WERI-Rb-1 (cell line): Measurements from ENCODE around the gene SDSL.

ENCODE experiments used
- DNase-seq: peaks from one replicate; pipeline ENCODE4 v3.0.0-alpha.2; 2020
- H3K27ac ChIP-seq: fragments of 250-450 bp; sonication (Bioruptor Pico); 2 replicates; pipeline ENCODE4 v1.5.1; 2020; ENCODE audit warnings: mild to moderate bottlenecking, moderate library complexity
- H3K27me3 ChIP-seq: fragments of 250-450 bp; sonication (Bioruptor Pico); 2 replicates; pipeline ENCODE4 v1.5.1; 2021; ENCODE audit warnings: mild to moderate bottlenecking, low read depth, moderate library complexity; ENCODE audit not compliant: insufficient read depth, severe bottlenecking
- H3K36me3 ChIP-seq: fragments of 250-450 bp; sonication (Bioruptor Pico); 2 replicates; pipeline ENCODE4 v1.5.1; 2020; ENCODE audit warnings: mild to moderate bottlenecking, moderate library complexity
- H3K4me3 ChIP-seq: 2 replicates; pipeline ENCODE4 v1.5.1; 2011; ENCODE audit warnings: low read depth, mild to moderate bottlenecking, control low read depth, low read length
- H3K9me3 ChIP-seq: fragments of 250-450 bp; sonication (Bioruptor Pico); 2 replicates; pipeline ENCODE4 v1.5.1; 2021; ENCODE audit warnings: mild to moderate bottlenecking, moderate library complexity; ENCODE audit not compliant: severe bottlenecking
- CTCF ChIP-seq: IDR thresholded peaks from 2 replicates; pipeline ENCODE4 v1.5.1; 2011; ENCODE audit warnings: low read depth, mild to moderate bottlenecking, control low read depth, inconsistent platforms, low read length

The SDSL gene

DNA sequence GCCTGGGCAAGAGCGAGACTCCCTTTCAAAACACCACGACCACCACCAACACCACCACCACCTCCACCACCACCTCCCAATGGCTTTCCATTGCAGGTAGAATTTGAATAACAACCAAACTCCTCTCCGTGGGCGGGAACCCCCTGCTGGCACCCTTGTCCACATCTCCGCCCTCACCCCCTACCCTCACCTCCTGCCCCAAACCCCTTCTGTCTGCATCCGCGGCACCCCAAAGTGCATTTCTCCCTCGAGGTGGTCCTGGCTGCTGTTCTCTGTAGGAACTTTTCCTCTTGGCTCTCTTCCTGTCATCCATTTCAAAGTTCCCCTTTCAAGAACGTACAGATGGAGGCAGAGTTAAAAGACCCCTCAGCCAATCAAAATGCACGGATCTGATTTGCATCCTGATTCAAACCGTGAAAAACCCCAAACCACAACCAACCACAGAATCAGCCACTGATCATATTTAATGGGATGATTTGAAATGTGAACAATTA, 3.8 kb downstream of the SDSL start:
- no peak overlapping the region for H3K27ac ChIP-seq
- TF ChIP-seq CTCF, result no peak
- H3K36me3 ChIP-seq, result no peaks in the 10 kb centered on the region; the same call in 1 of the 2 replicates
- no peak for DNase-seq
- H3K4me3 ChIP-seq, result no peak overlapping the region
- H3K27me3 ChIP-seq, result no peaks in the 10 kb centered on the region
- no peaks in the 10 kb centered on the region for H3K9me3 ChIP-seq

GRCh38 chr12:113427882-113428281, 5.7 kb downstream of the SDSL start:
- no peak overlapping the region for H3K4me3 ChIP-seq
- no peaks in the 10 kb centered on the region for H3K27me3 ChIP-seq
- no peak for TF ChIP-seq CTCF
- H3K36me3 ChIP-seq, result no peaks in the 10 kb centered on the region; the same call in 1 of the 2 replicates
- H3K9me3 ChIP-seq, result no peaks in the 10 kb centered on the region
- DNase-seq, result no peak
- H3K27ac ChIP-seq, result no peak overlapping the region

DNA sequence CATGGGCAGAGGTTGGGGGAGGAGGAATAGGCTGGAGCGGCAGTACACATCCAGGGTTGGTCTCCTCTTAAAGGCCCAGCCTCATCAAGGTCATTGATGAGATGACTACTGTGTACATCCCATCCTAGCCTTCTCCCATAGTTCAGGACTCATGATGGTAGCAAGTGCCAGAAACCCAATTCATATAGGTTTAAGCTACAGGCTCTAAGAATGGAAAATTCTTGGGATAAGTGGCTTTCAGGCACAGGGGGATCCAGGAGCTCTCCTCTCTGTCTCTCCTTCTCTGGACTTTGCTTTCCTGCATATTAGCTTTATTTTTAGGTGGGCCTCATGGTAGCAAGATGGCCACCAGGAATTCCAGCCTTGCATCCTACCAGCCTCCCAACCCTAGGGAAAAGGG, 6.3 kb downstream of the SDSL start:
- Histone ChIP-seq H3K27ac (no peak overlapping the region), H3K27me3 (no peaks in the 10 kb centered on the region), H3K4me3 (no peak overlapping the region), H3K36me3 (no peaks in the 10 kb centered on the region; the same call in 1 of the 2 replicates), H3K9me3 (no peaks in the 10 kb centered on the region)
- TF ChIP-seq CTCF, result no peak
- DNase-seq, result no peak

DNA sequence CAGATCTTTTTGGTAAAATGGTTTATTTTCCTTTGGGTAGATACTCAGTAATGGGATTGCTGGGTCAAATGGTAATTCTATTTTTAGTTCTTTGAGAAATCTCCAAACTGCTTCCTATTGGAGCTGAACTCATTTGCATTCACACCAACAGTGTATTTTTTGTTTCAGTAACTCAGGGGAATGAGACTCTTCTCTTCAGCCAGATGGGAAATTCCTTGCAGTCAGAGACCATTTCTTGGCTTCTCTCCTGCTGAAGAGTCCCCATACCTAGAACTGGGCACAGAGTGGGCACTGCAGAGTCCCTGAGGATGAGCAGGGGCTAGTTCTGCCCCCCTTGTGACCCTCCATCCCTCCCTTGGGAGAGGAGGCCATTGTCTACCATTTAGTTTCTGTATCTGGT, 10.8 kb downstream of the SDSL start:
- no peak for DNase-seq
- H3K9me3 ChIP-seq, result no peaks in the 10 kb centered on the region
- H3K27ac ChIP-seq, result no peak overlapping the region
- H3K4me3 ChIP-seq, result no peak overlapping the region
- no peaks in the 10 kb centered on the region for H3K36me3 ChIP-seq
- TF ChIP-seq CTCF, result no peak
- H3K27me3 ChIP-seq, result no peaks in the 10 kb centered on the region

GRCh38 chr12:113435367-113435766, 13.2 kb downstream of the SDSL start:
- Histone ChIP-seq H3K9me3 (no peaks in the 10 kb centered on the region), H3K36me3 (no peaks in the 10 kb centered on the region), H3K4me3 (no peak overlapping the region), H3K27me3 (no peaks in the 10 kb centered on the region), H3K27ac (no peak overlapping the region)
- no peak for TF ChIP-seq CTCF
- DNase-seq, result no peak

DNA sequence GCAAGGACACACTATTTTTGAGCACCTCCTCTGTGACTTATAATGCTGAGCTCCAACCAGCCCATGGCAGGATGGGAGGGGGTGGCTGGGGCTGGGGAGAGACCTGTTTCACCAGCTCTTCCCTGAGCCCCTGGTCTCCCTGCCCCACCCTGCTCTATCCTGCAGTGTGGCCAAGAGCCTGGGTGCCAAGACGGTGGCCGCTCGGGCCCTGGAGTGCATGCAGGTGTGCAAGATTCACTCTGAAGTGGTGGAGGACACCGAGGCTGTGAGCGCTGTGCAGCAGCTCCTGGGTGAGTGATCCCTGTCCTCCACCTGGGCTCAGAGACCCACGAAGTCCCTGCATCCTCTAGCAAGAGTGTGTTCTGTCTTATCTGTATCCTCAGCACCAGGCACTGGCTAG, 14.4 kb downstream of the SDSL start:
- no peak overlapping the region for H3K4me3 ChIP-seq
- H3K9me3 ChIP-seq, result no peaks in the 10 kb centered on the region
- DNase-seq, result no peak
- no peak overlapping the region for H3K27ac ChIP-seq
- no peaks in the 10 kb centered on the region for H3K27me3 ChIP-seq
- no peaks in the 10 kb centered on the region for H3K36me3 ChIP-seq
- TF ChIP-seq CTCF, result no peak
